ENCODE data around the gene FGF4.

Gene FGF4

GRCh38 chr11:69775163-69775755 is at the start of gene FGF4:
TSS of gene FGF4 (minus strand) at chr11:69775341. CDS start at chr11:69775084, 257 bp downstream.
- no peak within 1 kb of the TSS for H3K27ac Mint-ChIP-seq
- H3K9me3 Mint-ChIP-seq, result no peaks in the 10 kb centered on the region
- DNase-seq (ENCODE audit: low spot score), result no peak
- no peak within 1 kb of the TSS for H3K4me3 Mint-ChIP-seq
- H3K27me3 Mint-ChIP-seq (ENCODE audit: low read depth), result peaks cover 44% of the 10 kb centered on the region
- H3K4me1 Mint-ChIP-seq (ENCODE audit: low read depth), result no peaks in the 10 kb centered on the region
- no peaks in the 10 kb centered on the region for H3K36me3 Mint-ChIP-seq (ENCODE audit: low read depth)

GRCh38 chr11:69823641-69824265 is 48.6 kb upstream of the FGF4 start:
- Mint-ChIP-seq H3K4me1 (ENCODE audit: low read depth) (no peaks in the 10 kb centered on the region), H3K36me3 (ENCODE audit: low read depth) (no peaks in the 10 kb centered on the region), H3K4me3 (no peak overlapping the region), H3K9me3 (no peaks in the 10 kb centered on the region), H3K27ac (no peak overlapping the region), H3K27me3 (ENCODE audit: low read depth) (peaks cover 17% of the 10 kb centered on the region)
- DNase-seq (ENCODE audit: low spot score), result no peak

- DNase-seq (ENCODE audit: low spot score), result no peak
- Mint-ChIP-seq H3K36me3 (ENCODE audit: low read depth) (no peaks in the 10 kb centered on the region), H3K27me3 (ENCODE audit: low read depth) (peaks cover 17% of the 10 kb centered on the region), H3K27ac (no peak overlapping the region), H3K4me1 (ENCODE audit: low read depth) (no peaks in the 10 kb centered on the region), H3K9me3 (no peaks in the 10 kb centered on the region), H3K4me3 (no peak overlapping the region)
Measured at GRCh38 chr11:69822676-69823494, 47.7 kb upstream of the FGF4 start.

- Mint-ChIP-seq H3K9me3 (no peaks in the 10 kb centered on the region), H3K27ac (no peak overlapping the region), H3K27me3 (ENCODE audit: low read depth) (peaks cover 20% of the 10 kb centered on the region), H3K36me3 (ENCODE audit: low read depth) (no peaks in the 10 kb centered on the region), H3K4me1 (ENCODE audit: low read depth) (no peaks in the 10 kb centered on the region), H3K4me3 (no peak overlapping the region)
- no peak for DNase-seq (ENCODE audit: low spot score)
Measured at GRCh38 chr11:69821511-69822040, 46.4 kb upstream of the FGF4 start.

- DNase-seq (ENCODE audit: low spot score), result no peak
- peaks cover 27% of the 10 kb centered on the region for H3K27me3 Mint-ChIP-seq (ENCODE audit: low read depth)
- no peak overlapping the region for H3K4me3 Mint-ChIP-seq
- H3K4me1 Mint-ChIP-seq (ENCODE audit: low read depth), result no peaks in the 10 kb centered on the region
- no peaks in the 10 kb centered on the region for H3K36me3 Mint-ChIP-seq (ENCODE audit: low read depth)
- no peaks in the 10 kb centered on the region for H3K9me3 Mint-ChIP-seq
- H3K27ac Mint-ChIP-seq, result no peak overlapping the region
Measured at GRCh38 chr11:69820441-69820840, 45.3 kb upstream of the FGF4 start.

GRCh38 chr11:69819541-69820070 is 44.5 kb upstream of the FGF4 start:
- Mint-ChIP-seq H3K27ac (no peak overlapping the region), H3K27me3 (ENCODE audit: low read depth) (peaks cover 27% of the 10 kb centered on the region), H3K36me3 (ENCODE audit: low read depth) (no peaks in the 10 kb centered on the region), H3K9me3 (no peaks in the 10 kb centered on the region), H3K4me1 (ENCODE audit: low read depth) (no peaks in the 10 kb centered on the region), H3K4me3 (no peak overlapping the region)
- no peak for DNase-seq (ENCODE audit: low spot score)

GRCh38 chr11:69818603-69819441 is 43.7 kb upstream of the FGF4 start, which contains the start of gene FGF3:
TSS of gene FGF3 (minus strand) at chr11:69819416. CDS start at chr11:69818933, 483 bp downstream.
- H3K9me3 Mint-ChIP-seq, result no peaks in the 10 kb centered on the region
- no peak within 1 kb of the TSS for H3K27ac Mint-ChIP-seq
- H3K4me1 Mint-ChIP-seq (ENCODE audit: low read depth), result no peaks in the 10 kb centered on the region
- H3K36me3 Mint-ChIP-seq (ENCODE audit: low read depth), result no peaks in the 10 kb centered on the region
- no peak within 1 kb of the TSS for H3K4me3 Mint-ChIP-seq
- peaks cover 32% of the 10 kb centered on the region for H3K27me3 Mint-ChIP-seq (ENCODE audit: low read depth)
- DNase-seq (ENCODE audit: low spot score), result no peak

GRCh38 chr11:69818231-69818602 is 43.1 kb upstream of the FGF4 start:
- Mint-ChIP-seq H3K4me3 (no peak overlapping the region), H3K9me3 (no peaks in the 10 kb centered on the region), H3K4me1 (ENCODE audit: low read depth) (no peaks in the 10 kb centered on the region), H3K27ac (no peak overlapping the region), H3K36me3 (ENCODE audit: low read depth) (no peaks in the 10 kb centered on the region), H3K27me3 (ENCODE audit: low read depth) (peaks cover 30% of the 10 kb centered on the region)
- no peak for DNase-seq (ENCODE audit: low spot score)

GRCh38 chr11:69817265-69818230 is 42.4 kb upstream of the FGF4 start:
- Mint-ChIP-seq H3K4me1 (ENCODE audit: low read depth) (no peaks in the 10 kb centered on the region), H3K27ac (no peak overlapping the region), H3K4me3 (no peak overlapping the region), H3K27me3 (ENCODE audit: low read depth) (peaks cover 29% of the 10 kb centered on the region), H3K36me3 (ENCODE audit: low read depth) (no peaks in the 10 kb centered on the region), H3K9me3 (no peaks in the 10 kb centered on the region)
- DNase-seq (ENCODE audit: low spot score), result no peak

GRCh38 chr11:69816671-69817070 is 41.5 kb upstream of the FGF4 start:
- no peaks in the 10 kb centered on the region for H3K4me1 Mint-ChIP-seq (ENCODE audit: low read depth)
- H3K36me3 Mint-ChIP-seq (ENCODE audit: low read depth), result no peaks in the 10 kb centered on the region
- no peak overlapping the region for H3K4me3 Mint-ChIP-seq
- H3K27ac Mint-ChIP-seq, result no peak overlapping the region
- H3K9me3 Mint-ChIP-seq, result no peaks in the 10 kb centered on the region
- DNase-seq (ENCODE audit: low spot score), result no peak
- H3K27me3 Mint-ChIP-seq (ENCODE audit: low read depth), result peaks cover 29% of the 10 kb centered on the region

- Mint-ChIP-seq H3K4me1 (ENCODE audit: low read depth) (no peaks in the 10 kb centered on the region), H3K27me3 (ENCODE audit: low read depth) (peaks cover 29% of the 10 kb centered on the region), H3K36me3 (ENCODE audit: low read depth) (no peaks in the 10 kb centered on the region)
Measured at GRCh38 chr11:69815973-69816372, 40.8 kb upstream of the FGF4 start.

GRCh38 chr11:69814902-69815301 is 39.8 kb upstream of the FGF4 start:
- H3K4me1 Mint-ChIP-seq (ENCODE audit: low read depth), result no peaks in the 10 kb centered on the region
- H3K27ac Mint-ChIP-seq, result peak overlapping the region; percentile 20
- no peaks in the 10 kb centered on the region for H3K36me3 Mint-ChIP-seq (ENCODE audit: low read depth)
- H3K9me3 Mint-ChIP-seq, result no peaks in the 10 kb centered on the region
- H3K4me3 Mint-ChIP-seq, result no peak overlapping the region
- no peak for DNase-seq (ENCODE audit: low spot score)
- H3K27me3 Mint-ChIP-seq (ENCODE audit: low read depth), result peaks cover 18% of the 10 kb centered on the region

More at GRCh38 chr11:69815973-69816372, 40.8 kb upstream of the FGF4 start:
- Mint-ChIP-seq H3K27ac (no peak overlapping the region), H3K9me3 (no peaks in the 10 kb centered on the region), H3K4me3 (no peak overlapping the region)
- no peak for DNase-seq (ENCODE audit: low spot score)

All from T-helper 2 cell treated with Interferon-gamma antibody and Interleukin-4, amounts not matched to agents 5 μg/mL and 100 μg/mL, for 36 hours (primary cell).